Suprapubic skin (tissue), 4 donors: ENCODE results near the gene POC1B. TPM values are rescaled to one million over a fixed set of nuclear protein-coding genes. Genes with fewer than 3 reads are reported as not detected.

ENCODE experiments used
- DNase-seq, 2 donors: peaks; one replicate each; pipeline ENCODE4 v3.0.0-alpha.2; 2019; ENCODE audit warnings: low spot score in 2 of 2
- H3K27ac ChIP-seq: fragments of 200-600 bp; sonication (generic); one replicate; pipeline ENCODE4 v1.5.1; 2019
- H3K27me3 ChIP-seq: fragments of 200-600 bp; sonication (generic); one replicate; pipeline ENCODE4 v1.5.1; 2019
- H3K36me3 ChIP-seq: fragments of 200-600 bp; sonication (generic); one replicate; pipeline ENCODE4 v1.5.1; 2019
- H3K4me1 ChIP-seq: fragments of 200-600 bp; sonication (generic); one replicate; pipeline ENCODE4 v1.5.1; 2019
- H3K4me3 ChIP-seq: fragments of 200-600 bp; sonication (generic); one replicate; pipeline ENCODE4 v1.5.1; 2019; ENCODE audit warnings: mild to moderate bottlenecking
- H3K9me3 ChIP-seq: fragments of 200-600 bp; sonication (generic); one replicate; pipeline ENCODE4 v1.5.1; 2019
- CTCF ChIP-seq, 2 donors: fragments of 200-600 bp in 1 of 2; fragments of 450-650 bp in 1 of 2; sonication (generic) in 1 of 2; IDR thresholded peaks; one replicate each; pipeline ENCODE4 v1.5.1; 2016 to 2019; ENCODE audit warnings: antibody characterized with exemption in 2 of 2, mild to moderate bottlenecking in 1 of 2, moderate library complexity in 1 of 2
- EP300 ChIP-seq: sonication (generic); formaldehyde crosslinking; IDR thresholded peaks from one replicate; pipeline ENCODE4 v1.6.1; 2017; ENCODE audit warnings: antibody characterized with exemption
- POLR2A ChIP-seq, 2 donors: fragments of 450-650 bp; IDR thresholded peaks; one replicate each; pipeline ENCODE4 v1.6.1; 2017; ENCODE audit warnings: antibody characterized with exemption in 2 of 2, mild to moderate bottlenecking in 2 of 2, moderate library complexity in 2 of 2
- POLR2AphosphoS5 ChIP-seq, 3 donors: sonication (generic); formaldehyde crosslinking; IDR thresholded peaks; one replicate each; pipeline ENCODE4 v1.6.1; 2017; ENCODE audit warnings: antibody characterized with exemption in 3 of 3
- WGBS: methylation state at CpG from one replicate; pipeline ENCODE4 v1.1.5; 2018; 5-methylcytosine and 5-hydroxymethylcytosine counted together
- total RNA-seq, 4 donors: library from RNA; depleted of rRNA; stranded (reverse); fragments of >200 nt; gene quantifications; one replicate each; pipeline ENCODE4 v1.1.0, GENCODE V29; 2016

POC1B gene
- total RNA-seq, 4 donors from 2014 or later, result 11.3 to 28.2 (median 13.4) TPM

- Histone ChIP-seq H3K27ac (no peak overlapping the region), H3K27me3 (no peaks in the 10 kb centered on the region), H3K4me1 (no peaks in the 10 kb centered on the region), H3K36me3 (no peaks in the 10 kb centered on the region), H3K9me3 (no peaks in the 10 kb centered on the region), H3K4me3 (no peak overlapping the region)
- WGBS, result 100% methylated on average over 1 of the region's 1 CpG
- DNase-seq, result no peak
- no peak for TF ChIP-seq POLR2AphosphoS5 (IDR thresholded peaks at IDR 0.05)
- no peak for TF ChIP-seq EP300
- TF ChIP-seq POLR2A (IDR thresholded peaks at IDR 0.05), result no peak
- no peak for TF ChIP-seq CTCF (IDR thresholded peaks at IDR 0.05)
Observed at GRCh38 chr12:89432396-89432795, 93.5 kb downstream of the POC1B start.

GRCh38 chr12:89429528-89429927 is 96.3 kb downstream of the POC1B start:
- Histone ChIP-seq H3K9me3 (no peaks in the 10 kb centered on the region), H3K4me3 (no peak overlapping the region), H3K4me1 (no peaks in the 10 kb centered on the region), H3K36me3 (no peaks in the 10 kb centered on the region), H3K27ac (no peak overlapping the region), H3K27me3 (no peaks in the 10 kb centered on the region)
- TF ChIP-seq EP300 (no peak), POLR2A (IDR thresholded peaks at IDR 0.05) (no peak), CTCF (IDR thresholded peaks at IDR 0.05) (no peak), POLR2AphosphoS5 (IDR thresholded peaks at IDR 0.05) (no peak)
- DNase-seq, result no peak
- 96% methylated on average over 3 of the region's 3 CpGs for WGBS

GRCh38 chr12:89427508-89428156 is 98.2 kb downstream of the POC1B start:
- Histone ChIP-seq H3K9me3 (no peaks in the 10 kb centered on the region), H3K36me3 (no peaks in the 10 kb centered on the region), H3K27ac (no peak overlapping the region), H3K27me3 (no peaks in the 10 kb centered on the region), H3K4me3 (no peak overlapping the region), H3K4me1 (no peaks in the 10 kb centered on the region)
- WGBS, result 86% methylated on average over 3 of the region's 3 CpGs
- no peak for DNase-seq
- TF ChIP-seq POLR2A (IDR thresholded peaks at IDR 0.05), result no peak
- TF ChIP-seq EP300, result no peak
- TF ChIP-seq CTCF (IDR thresholded peaks at IDR 0.05), result no peak
- TF ChIP-seq POLR2AphosphoS5 (IDR thresholded peaks at IDR 0.05), result no peak

GRCh38 chr12:89424846-89425245 is 101.0 kb downstream of the POC1B start:
- Histone ChIP-seq H3K9me3 (no peaks in the 10 kb centered on the region), H3K36me3 (no peaks in the 10 kb centered on the region), H3K4me1 (no peaks in the 10 kb centered on the region), H3K27ac (no peak overlapping the region), H3K27me3 (no peaks in the 10 kb centered on the region), H3K4me3 (no peak overlapping the region)
- DNase-seq, result no peak
- WGBS, result 98% methylated on average over 2 of the region's 2 CpGs
- TF ChIP-seq POLR2AphosphoS5 (IDR thresholded peaks at IDR 0.05) (no peak), EP300 (no peak), POLR2A (IDR thresholded peaks at IDR 0.05) (no peak), CTCF (IDR thresholded peaks at IDR 0.05) (no peak)

GRCh38 chr12:89424389-89424788 is 101.5 kb downstream of the POC1B start:
- no peak for DNase-seq
- no peak for TF ChIP-seq CTCF (IDR thresholded peaks at IDR 0.05)
- TF ChIP-seq POLR2A (IDR thresholded peaks at IDR 0.05), result no peak
- no peak for TF ChIP-seq POLR2AphosphoS5 (IDR thresholded peaks at IDR 0.05)
- no peak for TF ChIP-seq EP300
- no peaks in the 10 kb centered on the region for H3K27me3 ChIP-seq

More at GRCh38 chr12:89424389-89424788, 101.5 kb downstream of the POC1B start:
- Histone ChIP-seq H3K4me3 (no peak overlapping the region), H3K27ac (no peak overlapping the region), H3K9me3 (no peaks in the 10 kb centered on the region), H3K36me3 (no peaks in the 10 kb centered on the region), H3K4me1 (no peaks in the 10 kb centered on the region)
